Kidney glomerular epithelial cell (primary cell): ENCODE results near the gene MRPL24.
A peak's percentile ranks its signal among the peaks of the same experiment; 100 is the strongest.
"Not testable (repeated sequence)": the region's sequence is repeated elsewhere in the genome, so short reads cannot be mapped to it uniquely, and the experiment has no call there.

Source experiments
- DNase-seq: peaks from one replicate; lab custom pipeline; 2025; lab: John Stamatoyannopoulos, UW

Gene MRPL24

DNA sequence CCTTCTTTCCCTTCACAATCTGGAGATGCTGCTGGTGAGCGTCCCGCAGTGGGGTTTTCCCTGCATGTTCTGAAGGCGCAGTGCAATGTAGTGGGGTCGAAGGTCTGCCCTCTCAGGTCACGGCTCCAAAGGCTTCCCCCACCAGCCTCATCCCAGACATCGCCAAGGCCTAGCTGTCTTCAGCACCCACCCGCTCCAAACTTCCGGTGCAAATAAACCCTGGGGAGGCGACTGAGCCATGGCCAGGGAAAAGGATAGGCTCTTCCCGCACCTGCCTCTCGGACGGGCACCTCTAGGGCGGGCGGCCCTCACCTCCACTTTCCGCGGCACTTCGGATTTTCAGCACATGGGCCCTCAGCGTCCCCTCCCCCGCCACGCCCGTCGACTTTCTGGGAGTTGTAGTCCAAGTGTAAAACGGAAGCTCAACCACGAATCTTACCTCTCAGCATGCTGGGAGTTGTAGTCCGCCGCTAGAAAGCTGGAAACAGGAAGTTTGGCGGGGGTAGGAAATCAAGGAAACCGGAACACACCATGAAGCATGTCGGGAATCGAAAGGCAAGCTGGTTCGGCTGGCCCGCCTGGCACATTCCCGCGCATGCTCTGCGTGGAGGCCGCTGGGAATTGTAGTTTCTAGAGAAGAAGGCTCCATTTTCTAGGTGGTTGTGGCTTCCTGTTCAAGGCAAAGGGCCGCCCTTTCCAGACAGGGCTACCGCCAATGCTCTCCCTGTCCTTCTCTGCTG, at the start of gene MRPL24:
TSS of gene MRPL24 (minus strand) at position 348 of the 740 bp plus-strand sequence. CDS start 2,384 bp downstream, outside the sequence.
- peak; percentile 99 for DNase-seq

DNA sequence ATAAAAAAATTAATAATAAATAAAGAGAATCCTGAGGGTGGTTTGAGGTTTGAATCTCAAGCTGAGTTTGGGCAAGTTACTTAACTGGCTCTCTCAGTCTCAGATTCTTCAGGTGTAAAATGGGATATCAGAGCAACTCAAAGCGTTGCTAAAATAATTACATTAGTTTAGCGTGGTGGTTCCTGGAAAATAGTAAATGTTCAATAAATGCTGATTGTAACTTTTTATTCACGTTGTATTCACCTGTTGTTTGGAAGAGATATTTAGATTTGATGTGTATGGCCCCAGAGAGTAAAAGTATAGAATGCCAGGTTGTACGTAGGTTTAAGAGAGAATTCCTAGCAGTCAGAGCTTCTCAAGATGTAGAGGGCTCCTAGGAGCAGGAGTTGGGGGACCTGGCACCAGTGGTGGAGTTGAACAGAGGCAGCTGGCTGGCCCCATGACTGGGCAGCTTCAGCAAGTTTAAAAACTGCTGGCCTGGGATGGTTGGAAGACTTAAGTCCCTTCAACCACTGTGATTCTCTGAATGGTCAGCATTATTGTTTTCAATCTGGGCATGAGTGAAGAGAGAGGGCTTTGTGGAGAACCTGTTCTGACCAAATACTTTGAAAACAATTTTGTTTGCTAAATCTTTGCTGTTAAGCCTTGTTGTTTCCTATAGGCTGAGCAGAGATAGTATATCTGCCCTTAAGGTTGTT, 48.9 kb upstream of the MRPL24 start:
- no peak for DNase-seq

DNA sequence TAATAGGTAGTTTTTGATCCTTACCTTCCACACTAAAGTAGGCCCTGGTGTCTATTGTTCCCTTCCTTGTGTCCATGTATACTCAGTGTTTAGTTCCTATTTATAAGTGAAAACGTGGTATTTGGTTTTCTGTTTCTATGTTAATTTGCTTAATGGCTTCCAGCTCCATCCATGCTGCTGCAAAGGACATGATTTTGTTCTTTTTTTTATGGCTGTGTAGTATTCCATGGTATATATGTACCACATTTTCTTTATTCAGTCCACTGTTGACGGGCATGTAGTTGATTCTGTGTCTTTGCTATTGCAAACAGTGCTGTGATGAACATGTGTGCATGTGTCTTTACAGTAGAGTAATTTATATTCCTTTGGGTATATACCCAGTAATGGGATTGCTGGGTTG, 47.2 kb upstream of the MRPL24 start:
- no peak for DNase-seq

DNA sequence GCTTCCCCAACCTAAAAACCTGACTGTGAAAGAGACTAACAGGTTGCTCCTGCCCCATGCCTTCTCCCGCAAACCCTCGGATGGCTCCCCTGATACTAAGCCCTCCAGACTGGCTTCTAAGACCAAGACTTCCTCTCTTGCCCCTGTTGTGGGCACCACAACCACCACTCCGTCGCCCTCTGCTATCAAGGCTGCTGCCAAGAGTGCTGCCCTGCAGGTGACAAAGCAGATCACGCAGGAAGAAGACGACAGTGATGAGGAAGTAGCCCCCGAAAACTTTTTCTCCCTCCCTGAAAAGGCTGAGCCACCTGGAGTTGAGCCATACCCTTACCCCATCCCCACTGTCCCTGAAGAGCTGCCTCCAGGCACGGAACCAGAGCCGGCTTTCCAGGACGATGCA, 45.8 kb upstream of the MRPL24 start:
- no peak for DNase-seq

DNA sequence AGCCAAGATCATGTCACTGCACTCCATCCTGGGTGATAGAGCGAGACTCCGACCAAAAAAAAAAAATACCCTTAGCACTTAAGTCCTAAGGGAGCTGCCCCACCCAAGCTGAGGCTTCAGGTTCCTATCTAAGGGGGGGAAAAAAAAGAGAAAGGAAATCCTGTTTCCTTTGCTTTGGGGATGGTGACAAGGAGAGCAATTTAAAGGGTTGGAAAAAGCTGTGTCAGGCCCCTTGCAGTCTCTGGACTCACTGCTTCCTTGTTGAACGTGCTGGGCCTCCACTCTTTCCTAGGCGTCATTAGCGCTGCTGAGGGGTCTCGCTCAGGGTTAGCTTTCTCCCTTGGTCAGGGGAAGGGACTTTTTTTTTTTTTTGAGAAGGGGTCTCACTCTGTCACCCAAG, 44.6 kb upstream of the MRPL24 start:
- no peak for DNase-seq

DNA sequence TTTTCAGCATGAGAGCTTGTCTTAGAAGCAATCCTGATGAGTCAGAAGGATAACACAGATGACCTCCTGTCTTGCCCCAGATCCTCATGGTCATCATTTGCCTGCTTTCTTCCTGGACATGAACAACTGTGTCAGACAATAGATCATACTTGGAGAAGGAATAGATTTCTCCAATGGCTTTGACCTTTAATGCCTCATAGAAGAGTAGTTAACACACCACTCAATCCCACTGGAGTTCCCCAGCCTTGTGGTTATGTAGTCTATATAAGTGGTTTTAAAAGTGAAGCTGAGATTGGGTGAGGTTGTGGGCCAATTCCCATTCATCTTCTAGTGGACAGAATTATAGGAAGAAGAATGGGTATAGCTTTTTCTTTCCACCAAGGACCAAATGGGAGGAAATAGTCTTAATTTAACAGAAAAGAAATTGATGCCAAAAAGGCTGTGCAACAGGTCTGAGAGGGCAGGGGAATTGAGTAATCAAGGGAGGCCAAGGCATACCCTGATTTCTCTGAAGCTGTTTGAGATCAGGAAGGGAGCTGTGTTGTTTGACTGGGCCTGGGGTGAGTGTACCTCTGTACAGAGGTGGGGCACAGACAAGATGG, 40.8 kb upstream of the MRPL24 start:
- DNase-seq = peak; percentile 57

DNA sequence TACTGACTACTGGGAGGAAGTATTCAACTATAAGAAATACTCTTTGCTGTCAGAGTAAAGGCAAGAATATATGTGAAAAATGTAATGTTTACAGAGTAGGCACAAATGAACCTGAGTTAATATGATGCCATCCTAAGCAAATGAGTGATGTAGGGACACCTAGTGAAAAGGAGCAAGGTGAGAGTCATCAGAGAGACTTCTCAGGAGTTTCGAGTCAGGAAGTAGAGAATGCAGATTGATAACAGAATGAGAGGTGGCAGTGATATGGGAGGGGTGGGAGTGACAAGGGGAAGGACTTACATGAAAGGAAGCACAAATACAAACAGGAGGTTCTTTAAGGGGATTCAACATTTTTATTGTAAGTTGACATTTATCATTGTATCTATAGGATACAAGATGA, 36.7 kb upstream of the MRPL24 start:
- DNase-seq = no peak

DNA sequence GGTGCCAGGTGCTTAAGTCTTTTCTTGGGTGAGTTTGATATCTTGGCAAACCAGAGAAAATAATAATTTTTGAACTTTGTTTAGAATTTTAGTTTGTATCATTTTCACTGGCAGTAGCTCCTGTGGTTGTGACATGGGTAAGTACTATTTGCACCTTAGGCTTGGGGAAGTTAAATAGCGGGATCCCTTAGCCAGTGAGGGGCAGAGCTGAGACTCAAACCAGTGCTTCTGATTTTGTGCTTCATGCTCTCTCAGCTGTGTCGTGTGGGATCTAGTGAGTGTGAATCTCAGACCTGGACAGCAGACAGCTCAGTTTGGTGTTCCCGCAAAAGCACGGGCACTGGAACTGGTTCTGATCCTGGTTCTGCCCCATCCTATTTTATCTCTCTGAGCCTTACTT, 36.1 kb upstream of the MRPL24 start:
- DNase-seq = no peak

DNA sequence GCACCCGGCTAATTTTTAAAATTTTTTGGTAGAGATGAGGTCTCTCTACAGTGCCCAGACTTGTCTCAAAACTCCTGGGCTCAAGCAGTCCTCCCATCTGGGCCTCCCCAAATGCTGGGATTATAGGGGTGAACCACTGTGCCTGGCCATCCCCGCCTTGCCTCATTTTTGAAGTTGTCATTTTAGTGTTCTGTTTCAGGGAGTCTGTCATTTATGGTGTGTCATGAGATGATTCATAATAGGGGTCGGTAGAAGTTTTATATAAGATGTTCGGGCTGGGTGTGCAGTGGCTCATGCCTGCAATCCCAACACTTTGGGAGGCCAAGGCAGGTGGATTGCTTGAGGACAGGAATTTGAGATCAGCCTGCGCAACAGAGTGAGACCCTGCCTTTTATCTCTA, 34.9 kb upstream of the MRPL24 start:
- DNase-seq = no peak

DNA sequence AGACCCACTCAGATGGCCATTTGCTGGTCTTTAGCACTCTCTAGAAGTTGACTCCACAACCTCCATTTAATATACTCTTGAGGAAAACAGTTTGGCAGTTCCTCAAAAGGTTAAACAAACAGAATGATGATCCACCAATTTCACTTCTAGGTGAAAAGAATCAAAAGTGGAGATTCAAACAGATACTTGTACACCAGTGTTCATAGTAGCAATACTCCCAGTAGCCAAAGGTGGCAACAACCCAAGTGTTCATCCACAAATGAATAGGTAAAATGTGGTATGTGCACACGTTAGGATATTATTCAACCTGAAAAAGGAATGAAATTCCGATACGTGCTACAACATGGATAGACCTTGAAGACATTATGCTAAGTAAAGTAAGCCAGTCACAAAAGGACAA, 32.7 kb upstream of the MRPL24 start:
- no peak for DNase-seq

DNA sequence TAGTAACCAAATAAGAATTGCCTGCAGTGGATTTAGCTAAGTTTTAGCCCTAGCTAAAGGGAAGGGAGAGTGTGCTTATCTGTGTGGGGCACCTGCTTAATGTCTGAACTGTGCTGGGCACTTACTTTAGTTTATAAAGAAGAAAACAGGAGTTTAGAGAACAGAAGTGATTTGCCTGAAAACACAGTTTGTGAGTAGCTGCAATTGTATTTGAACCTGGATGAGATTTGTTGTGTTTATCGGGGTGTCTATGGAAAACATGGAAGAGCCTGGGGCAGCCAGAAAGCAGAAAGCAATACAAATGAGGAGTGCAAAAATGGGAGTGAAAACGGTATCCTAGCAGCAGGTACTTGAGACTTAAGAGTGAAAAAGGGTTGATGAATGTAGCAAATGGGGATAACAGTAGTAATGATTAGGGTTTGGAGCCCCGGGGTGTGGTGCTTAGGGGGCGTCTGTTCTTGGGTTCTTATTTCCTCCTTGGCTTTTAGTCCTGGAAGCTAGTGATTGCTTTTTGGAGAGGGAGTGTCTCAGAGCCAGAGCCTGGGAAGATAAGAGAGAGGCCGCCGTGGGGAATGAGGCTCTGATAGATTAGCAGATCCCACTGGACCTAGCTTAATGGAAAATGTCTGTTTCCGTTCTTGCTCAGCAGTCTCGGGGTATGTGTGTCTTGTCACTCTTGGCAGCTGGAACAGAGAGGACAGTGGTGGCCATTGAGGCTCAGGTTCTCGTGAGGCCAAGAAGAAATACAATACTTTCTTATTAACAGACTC, 32.0 kb upstream of the MRPL24 start:
- DNase-seq = no peak

DNA sequence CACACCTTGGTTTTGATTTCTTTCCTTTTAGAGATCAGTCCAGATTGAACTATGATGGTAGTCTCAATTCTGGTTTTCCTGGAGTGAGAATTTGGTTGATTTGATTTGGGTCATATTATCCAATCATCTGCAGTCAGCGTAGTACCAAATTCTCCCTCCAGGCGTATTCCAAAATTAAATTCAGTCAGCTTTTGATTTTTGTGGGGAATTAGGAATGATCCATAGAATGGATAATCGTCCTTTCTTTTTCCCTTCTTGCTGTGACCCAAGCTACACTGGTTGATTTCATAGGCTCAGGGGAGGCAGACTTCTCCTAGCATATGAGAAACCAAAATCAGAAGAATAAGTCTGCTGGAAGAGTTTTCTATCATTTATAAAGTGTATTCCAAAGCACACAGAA, 31.3 kb upstream of the MRPL24 start:
- DNase-seq = no peak

DNA sequence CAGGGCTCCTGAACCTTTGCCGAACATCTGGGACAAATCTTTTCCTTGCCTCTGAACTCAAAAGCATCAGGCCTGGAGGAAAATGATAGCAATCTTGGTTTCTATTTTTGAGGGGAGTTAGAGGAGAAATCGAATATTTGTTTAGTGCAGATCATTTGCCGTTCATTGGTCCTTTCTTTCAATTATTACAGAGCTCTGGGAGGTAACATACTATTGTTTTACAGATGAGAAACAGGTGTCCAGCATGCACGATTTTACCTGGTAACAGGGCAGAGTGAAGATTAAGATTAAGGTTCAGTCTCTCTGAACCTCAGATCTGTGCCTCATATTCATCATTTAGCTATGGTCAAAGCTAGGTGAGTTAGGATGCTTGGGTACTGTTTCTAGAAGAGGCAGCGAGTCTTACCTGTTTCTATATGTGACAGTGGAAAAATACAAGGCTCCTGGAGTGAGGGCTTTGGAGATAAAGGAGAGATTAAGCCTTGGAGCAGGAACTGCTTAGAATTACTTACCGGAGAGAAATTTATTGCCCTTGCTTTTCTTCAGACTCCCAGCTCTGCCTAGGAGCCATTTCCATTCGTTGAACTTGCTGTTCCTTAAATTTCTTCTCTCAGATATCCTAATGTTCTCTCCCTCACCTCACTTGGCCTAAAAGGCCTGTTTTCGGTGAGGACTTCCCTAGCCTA, 27.9 kb upstream of the MRPL24 start:
- DNase-seq = no peak

DNA sequence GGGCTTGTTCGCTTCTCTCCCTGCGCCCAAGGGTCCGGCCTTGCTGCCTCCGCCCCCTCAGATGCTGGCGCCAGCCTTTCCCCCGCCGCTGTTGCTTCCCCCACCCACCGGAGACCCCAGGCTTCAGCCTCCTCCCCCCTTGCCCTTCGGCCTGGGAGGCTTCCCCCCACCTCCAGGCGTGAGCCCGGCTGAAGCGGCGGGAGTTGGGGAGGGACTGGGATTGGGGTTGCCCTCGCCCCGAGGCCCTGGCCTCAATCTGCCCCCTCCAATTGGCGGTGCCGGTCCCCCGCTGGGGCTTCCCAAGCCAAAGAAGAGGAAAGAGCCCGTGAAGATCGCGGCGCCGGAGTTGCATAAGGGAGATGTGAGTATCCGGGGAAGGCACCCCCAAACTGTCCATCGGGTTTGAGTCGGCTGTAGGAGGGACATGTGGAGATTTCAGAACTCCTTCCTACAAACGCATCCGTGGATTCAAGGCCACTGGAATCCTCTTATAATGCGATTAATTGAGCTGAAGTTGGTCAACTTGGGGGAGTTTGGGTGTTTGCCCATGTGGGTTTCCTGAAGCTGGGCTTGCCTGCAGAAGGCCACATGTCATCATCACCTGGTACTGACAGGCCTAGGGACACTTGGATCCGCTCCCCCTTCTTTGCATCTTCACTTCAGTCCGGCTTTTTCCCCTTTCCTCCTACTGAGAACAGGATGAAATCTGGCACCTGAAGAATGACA, 27.2 kb upstream of the MRPL24 start:
- no peak for DNase-seq

DNA sequence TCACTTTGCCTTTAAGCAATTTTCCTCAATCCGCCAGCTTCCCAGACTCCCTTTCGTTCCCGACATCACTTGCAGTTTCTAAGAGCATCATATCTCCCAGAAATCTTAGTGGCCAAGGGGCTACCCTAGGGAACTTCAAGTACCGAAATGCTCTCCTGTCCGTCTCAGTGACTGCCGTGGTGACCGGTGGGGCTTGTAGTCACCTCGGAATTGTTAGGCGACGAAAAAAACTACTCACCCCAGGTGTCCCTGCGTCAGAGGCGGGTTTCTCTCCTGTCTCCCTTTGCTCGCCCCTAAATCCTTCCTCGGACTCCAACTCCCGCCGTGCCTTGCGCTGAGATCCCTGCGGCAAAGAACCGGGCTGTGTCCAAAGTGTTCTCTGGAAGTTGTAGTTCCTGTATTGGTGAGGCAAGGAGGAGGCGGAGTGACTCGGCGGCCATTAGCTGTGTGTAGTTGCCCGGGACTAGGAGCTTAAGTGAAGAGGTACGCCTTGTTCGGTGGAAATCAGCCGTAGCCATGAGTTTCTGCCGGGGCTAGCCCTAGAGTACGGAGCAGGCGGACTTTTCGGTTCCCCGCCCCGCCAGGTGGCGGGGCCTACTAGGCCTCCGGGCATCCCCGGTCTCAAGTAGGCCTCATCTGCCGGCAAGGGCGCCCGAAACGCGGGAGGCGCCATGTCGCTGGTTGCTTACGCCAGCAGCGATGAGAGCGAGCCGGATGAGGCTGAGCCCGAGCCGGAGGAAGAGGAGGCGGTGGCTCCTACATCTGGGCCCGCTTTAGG, 26.4 kb upstream of the MRPL24 start, which contains the start of gene PRCC:
TSS of gene PRCC (plus strand) at position 435 of the 778 bp plus-strand sequence. CDS start at position 672, 237 bp downstream.
- DNase-seq = peak; percentile 100

DNA sequence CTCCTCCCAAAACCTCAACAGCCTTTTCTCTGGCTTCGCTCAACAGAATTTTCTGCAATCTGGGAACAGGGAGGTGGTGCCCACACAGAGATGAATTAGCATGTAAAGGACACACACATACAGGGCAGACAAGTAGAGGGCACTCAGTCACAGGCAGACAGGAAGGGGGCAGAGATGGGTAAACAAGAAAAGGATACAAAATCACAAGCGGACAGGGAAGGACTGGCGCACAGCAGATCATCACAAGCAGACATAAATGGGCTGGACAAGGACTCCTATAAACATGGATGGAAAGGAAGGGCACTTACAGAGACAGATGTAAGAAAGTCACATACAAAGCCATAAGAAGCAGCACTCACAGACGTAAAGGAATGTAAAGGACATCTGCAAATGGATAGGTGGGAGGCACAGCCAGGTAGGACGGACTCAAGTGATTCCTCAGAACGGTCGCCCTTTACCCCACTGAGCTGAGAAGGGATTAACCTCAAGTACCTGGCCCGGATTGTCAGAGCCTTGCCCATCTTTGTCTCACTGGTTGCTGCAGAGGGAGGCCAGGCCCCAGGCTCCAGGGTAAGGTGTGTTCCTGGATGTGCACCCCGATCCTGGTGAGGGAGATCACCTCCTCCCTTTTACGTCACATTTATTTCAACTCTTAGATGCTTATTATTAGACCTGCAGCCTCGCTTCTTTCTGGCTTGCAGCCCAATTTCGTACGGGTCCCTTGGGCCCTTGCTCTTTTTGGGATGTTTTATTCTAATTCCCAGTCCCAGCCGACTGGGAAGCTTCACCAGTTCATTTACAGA, 25.6 kb upstream of the MRPL24 start:
- no peak for DNase-seq

DNA sequence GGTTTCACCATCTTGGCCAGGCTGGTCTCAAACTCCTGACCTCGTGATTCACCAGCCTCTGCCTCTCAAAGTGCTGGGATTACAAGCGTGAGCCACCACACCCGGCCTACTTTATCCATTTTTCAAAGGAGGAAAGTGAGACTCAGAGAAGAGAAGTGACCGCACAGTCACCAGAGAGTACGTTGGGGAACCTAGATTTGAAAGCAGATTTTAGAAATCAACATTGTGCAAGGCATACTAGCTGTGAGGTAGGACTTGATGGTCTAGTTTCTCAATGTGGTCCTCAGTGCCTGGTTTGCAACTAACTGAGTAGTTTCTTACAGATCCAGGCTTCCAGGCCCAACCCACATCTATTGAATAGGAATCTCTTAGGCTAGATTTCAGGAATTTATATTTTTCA, 24.8 kb upstream of the MRPL24 start:
- DNase-seq = no peak

DNA sequence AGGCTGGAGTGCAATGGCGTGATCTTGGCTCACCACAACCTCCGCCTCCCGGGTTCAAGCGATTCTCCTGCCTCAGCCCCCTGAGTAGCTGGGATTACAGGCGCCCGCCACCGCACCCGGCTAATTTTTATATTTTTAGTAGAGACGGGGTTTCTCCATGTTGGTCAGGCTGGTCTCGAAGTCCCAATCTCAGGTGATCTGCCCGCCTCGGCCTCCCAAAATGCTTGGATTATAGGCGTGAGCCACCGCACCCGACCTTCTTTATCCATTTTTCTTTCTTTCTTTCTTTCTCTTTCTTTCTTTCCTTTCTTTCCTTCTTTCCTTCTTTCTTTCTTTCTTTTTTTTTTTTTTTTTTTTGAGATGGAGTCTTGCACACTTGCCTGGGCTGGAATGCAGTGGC, 24.2 kb upstream of the MRPL24 start:
- not testable (repeated sequence) for DNase-seq

DNA sequence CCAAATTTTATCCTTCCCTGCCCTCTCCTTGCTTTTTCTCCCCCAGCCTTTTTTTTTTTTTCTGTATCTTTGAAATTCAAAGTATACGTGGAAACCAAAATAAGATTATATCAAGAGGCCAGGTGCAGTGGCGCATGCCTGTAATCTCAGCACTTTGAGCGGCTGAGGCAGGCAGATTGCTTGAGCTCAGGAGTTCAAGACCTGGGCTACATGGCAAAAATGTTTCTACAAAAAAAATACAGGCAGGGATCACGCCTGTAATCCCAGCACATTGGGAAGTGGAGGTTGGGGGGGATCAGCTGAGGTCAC, 19.9 kb upstream of the MRPL24 start:
- no peak for DNase-seq
